NCI-H526 (cell line): Measurements from ENCODE around the gene PACS2.

Source experiments
- DNase-seq, 2 experiments: peaks; one replicate each; lab custom pipeline; 2025; lab: John Stamatoyannopoulos, UW

Gene PACS2

DNA sequence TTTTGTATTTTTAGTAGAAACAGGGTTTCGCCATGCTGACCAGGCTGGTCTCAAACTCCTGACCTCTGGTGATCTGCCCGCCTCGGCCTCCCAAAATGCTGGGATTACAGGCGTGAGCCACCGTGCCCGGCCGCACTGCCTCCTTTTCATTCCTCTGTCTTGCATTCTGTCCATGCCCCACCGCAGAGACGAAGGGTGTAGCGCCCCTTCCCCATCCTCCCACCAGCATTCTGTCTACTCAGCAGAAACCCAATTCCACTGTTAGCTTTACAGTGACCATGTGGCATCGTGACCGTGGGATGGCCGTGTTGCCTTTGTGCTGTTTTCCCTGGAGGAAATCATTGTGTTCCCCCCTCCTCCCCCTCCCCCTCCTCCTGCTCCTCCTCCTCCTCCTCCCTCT lies 94.0 kb downstream of the PACS2 start:
- no peak for DNase-seq

DNA sequence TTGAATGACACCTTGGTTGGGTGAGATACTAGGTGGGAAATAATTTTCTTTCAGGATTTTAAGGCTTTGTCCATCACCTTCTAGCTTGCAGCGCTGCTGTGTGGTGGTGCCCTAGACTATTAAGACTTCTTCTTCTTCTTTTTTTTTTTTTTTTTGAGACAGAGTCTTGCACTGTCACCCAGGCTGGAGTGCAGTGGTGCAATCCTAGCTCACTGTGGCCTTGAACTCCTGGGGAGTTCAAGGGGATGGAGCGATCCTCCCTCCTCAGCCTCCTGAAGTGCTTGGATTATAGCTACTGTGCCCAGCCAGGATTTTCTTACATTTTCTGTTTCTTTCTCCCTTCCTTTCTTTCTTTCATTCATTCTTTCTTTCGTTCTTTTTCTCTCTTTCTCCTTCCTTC lies 94.8 kb downstream of the PACS2 start:
- DNase-seq, result no peak

DNA sequence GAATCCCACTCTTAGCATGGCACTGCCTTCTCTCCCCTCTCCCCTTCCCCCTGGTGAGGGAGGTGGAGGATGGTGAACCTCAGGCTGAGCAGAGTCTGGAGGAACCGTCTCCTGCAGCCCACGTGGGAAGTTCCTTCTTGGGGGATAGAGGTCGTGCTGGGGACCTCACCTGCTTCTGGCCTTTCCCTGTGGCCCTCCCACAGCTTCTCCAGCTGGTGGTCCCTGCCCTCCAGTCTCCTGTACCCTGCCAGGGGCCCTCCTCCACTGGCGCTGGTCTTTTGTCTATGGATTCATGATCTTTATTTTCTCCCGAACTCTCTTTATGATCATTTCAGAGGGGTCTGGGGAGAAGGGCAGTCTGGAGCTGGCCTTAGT lies 96.1 kb downstream of the PACS2 start:
- DNase-seq, result no peak

DNA sequence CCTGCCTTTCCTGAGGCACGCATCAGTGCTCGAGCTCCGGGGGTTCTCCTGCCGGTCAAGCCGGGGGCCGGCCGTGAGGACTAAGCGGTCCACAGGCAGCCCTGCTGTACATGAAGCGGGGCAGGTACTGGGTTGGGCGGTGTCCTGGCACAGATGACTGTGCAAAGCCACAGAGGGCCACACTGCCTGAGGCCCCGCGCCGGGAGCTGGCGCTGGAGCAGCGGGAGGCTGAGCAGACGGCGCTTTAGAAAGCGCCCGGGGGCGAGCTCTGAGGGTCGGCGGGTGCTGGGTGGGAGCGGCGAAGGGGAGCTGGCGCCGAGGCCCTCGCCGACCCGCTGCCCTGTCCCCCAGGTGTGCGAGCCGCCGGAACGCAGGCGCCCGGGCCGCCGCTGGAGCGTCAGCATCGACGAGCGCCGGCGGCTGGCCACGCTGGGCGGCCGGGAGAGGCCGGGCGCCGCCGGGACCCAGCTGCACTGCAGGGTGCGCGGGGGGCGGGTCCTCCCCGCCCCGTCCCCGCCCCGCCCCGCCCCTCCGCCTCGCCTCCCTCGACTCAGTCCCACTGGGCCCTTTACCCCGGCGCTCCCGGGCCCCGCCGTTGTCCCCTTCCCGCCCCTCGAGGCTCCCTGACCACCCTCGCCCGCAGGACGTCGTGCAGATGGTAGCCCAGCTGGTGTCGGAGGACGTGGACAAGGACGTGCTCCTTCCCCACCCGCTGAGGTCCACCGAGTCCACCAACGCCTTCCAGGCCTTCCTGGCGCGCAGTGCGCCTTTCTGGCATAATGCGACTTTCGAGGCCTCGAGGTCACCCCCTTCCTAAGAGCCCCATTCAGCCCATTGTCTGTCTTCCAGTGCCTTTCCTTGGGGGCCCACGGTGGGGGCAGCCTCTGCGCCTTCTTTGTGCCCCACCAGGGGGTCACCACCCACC lies 96.7 kb downstream of the PACS2 start:
- peak in 1 of 2 experiments; percentile 72 for DNase-seq

DNA sequence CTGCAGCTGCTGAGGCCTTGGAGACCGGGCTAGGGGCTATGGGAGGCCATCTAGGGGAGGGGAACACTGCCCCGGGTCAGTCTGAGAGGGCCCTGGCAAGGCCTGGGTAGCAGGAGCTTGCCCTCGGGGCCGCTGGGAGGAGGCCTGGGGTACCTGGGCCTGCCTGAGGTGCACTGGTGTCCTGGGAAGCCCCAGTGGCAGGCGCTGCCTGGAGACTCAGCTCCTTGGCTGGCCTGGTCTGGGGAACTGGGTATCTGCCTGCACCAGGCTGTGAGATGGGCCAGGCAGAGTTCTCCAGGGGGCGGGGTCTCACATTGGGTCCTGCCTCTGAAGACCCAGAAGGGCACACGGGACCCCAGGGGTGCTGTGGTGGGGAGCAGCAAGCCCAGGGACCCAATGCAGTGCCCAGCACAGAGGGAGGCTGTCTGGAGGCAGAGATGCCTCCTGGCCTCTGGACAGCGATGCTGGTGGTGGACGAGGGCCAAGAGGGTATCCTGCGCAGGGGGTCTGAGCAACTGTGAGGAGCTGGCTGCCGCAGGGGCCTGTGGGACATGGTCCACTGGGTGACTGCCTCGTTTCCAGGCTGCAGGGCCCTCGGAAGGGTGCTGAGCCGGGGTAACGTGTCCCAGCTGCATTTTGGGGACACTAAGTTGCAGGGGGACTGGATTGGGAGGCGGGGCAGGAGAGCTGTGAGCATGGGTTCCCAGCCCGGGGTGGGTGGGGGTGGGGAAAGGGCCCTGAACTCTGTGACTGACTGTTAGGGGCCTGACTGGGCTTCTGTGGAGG lies 97.6 kb downstream of the PACS2 start:
- DNase-seq, result no peak

DNA sequence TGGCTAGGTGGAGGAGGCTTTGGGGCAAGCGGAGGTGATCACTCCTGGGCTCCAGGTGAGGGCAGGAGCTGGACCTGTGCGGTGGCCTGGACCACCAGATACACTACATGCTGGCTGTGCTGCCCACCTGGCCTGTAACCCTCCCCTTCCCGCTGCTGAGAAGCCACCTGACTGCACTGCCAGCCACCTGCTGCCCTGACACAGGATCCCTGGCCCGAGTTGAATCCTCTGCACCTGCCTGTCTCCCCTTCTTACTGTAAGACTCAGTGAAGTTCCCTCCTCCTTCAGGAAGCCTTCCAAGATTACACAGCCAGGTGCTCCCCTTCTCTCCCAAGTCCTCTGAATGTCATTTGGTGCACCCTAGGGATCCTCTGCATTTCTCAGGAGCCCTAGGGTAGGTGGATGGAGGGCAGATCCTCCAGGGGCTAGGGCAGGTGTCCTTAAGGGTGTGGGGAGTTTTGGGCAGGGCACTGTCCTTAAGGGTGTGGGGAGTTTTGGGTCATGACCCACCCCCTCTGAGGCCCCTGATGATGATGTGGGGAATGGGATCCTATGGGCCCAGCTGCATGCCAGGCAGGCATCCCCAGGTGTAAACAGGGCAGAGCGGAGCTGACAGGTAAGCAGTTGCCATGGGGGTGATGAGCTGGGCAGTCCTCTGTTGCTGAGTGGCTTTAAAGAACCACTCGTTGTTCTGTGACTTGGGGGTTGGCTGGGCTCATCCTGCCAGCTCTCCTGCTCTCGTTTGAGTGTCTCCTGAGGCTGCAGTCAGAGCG lies 98.4 kb downstream of the PACS2 start:
- DNase-seq, result peak in 1 of 2 experiments; percentile 36

DNA sequence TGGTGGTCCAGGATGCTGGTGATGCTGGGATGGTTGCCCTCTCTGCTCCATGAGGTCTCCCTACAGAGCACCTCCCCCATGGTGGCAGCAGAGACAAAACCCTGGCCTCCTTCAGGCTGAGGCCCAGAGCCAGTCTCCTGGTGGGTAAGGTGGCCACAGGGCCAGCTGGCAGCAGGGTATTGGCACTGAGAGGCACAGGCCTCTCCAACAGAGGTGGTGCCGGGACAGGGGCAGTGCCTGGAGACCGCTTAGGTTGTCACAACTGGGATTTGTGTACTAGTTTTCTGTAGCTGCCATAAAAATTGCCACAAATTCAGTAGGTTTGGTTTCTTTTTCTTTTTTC lies 99.0 kb downstream of the PACS2 start:
- DNase-seq, result no peak

DNA sequence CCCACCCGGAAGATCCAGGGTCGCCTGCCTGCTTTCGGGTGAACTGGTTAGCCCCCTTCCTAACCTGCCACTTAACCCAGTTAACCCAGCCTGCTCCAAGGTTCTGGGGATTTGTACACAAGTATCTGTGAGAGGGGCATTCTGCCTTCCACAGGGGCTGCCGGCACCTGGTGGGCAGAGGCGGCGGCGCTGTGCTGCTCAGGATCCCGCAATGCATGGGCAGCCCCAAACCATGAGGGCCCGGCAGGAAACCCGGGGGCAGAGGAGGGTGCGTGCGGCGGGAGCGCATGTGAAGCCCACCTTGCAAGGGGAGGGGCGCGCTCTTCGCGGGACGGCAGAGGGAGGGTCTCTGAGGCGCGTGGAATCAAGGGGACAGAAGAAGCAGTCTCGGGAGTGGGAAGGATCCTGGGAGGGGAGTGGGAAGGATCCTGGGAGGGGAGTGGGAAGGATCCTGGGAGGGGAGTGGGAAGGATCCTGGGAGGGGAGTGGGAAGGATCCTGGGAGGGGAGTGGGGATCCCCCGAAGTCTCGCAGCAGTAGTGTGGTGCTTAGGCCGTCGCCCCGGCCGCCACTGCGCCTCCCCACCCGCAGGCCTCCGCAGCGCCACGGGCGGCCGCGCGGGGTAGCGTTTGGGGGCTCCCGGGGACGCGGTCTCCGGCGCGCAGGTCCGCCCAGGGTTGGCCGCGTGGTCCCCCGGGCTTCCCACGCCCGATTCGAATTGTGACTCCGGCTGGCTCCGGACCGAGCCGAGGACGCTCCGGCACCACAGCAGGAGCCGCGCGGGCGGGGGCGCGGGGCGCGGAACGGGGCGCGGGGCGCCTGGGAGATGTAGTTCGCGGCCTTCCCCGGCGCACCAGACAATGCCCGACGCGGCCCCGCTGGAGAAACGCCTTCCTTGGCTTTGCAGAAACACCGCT lies 100.2 kb downstream of the PACS2 start:
- peak; percentile 14 to 83 for DNase-seq

DNA sequence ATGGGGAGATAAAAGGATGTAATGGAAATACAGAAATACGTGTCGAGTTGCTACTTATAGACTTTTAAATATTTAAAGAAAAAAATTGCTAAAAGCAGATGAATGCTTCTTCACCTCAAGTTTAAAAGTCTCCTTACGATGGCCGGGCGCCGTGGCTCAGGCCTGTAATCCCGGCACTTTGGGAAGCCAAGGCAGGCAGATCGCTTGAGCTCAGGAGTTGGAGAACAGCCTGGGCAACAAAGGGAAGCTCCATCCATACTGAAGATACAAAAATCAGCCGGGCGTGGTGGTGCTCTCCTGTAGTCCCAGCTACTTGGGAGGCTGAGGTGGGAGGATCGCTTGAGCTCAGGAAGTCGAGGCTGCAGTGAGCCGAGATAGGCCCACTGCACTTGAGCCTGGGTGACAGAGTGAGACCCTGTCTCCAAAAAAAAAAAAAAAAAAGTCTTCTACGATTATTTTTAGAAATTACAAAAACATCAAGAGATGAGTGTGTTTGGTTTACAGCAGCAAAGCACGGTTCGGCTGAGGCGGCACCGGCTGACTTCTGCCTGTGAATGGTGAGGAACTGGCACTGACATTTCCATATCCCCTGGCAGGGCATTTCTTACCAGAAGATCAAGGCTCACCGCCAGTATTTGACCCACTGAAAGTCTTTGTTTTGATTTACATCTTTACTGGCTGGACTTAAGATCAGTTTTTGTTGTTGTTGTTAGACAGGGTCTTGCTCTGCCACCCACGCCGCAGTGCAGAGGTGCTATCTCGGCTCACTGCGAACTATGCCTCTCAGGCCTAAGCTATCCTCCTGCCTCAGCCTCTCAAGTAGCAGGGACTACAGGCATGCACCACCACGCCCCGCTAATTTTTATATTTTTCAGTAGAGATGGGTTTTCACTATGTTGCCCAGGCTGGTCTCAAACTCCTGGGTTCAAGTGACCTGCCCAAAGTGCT lies 101.2 kb downstream of the PACS2 start:
- no peak for DNase-seq

DNA sequence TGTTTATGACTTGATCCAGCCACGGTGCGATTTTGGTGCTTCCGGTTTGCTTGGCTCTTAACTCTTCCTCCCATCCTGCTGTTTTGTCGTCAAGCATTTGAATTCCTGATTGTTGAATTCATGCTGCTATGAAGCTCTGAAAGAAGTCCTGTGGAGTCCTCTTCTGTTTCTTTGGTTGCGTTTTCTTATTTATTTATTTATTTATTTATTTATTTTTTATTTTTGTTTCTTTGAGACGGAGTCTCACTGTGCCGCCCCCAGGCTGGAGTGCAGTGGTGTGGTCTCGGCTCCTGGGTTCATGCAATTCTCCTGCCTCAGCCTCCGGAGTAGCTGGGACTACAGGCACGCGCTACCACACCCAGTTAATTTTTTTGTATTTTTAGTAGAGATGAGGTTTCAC lies 102.1 kb downstream of the PACS2 start:
- DNase-seq, result no peak

DNA sequence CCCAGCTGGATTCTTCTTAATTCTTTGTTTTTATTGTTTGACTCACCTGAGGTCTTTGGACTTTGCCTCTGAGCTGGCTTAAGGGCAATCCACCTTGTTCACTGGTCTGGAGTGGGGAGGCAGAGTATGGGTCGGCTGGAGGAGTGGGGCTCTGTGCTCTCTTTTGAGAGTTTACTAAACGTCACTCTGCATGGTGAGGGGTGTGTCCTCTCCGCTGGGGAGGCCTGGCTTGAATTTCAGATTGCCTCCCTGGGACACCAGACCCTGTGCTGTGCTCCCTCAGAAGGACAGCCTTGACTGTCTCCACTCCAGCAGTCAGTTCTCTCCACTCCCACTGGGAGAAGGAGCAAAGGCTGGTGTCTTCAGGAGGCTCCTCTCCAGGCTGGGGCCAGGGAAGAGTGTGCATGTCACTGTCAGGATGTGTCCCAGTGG lies 103.2 kb downstream of the PACS2 start:
- DNase-seq, result no peak

DNA sequence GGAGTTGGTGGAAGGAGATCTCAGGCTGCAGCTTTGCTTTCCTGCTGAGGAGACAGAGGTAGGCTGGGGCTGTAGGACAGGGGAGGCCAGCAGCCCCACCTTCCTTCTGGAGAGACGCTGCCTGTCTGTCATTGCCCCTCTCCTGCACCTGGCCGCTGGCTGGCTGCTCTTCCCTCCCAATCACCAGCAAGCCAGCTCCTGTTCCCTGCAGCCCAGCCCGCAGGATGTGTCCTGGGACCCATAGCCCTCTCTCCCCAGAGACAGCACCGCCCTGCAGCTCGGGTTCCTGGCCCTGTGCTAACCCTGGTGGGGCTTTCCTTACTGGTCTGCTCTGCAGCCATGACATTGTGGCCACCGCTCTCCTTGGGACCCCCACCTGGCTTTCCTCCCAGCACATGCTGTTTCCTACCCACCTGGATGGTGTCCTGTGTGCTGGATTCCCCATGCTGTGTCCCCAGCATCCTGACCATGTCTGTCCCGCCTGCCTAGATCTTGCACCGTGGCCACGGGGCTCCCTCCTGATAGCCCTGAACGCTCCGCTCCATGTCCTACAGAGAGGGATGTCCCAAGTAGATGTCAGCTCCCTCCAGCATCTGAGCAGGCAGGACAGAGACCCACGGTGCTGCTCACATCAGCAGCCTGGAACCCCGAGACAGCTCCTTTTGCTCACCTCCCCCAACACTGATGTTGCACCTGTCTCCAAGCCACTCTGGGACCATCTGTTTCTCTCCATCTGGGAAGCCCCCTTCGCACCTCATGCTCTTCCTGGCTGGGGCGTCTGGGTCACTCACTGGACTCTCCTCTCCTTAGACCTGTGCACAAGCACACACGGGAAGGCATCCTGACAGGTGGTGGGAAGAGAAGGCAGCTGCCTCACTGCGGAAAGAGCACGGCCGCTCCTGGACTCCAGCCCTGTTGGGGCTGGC lies 104.0 kb downstream of the PACS2 start:
- DNase-seq, result no peak

DNA sequence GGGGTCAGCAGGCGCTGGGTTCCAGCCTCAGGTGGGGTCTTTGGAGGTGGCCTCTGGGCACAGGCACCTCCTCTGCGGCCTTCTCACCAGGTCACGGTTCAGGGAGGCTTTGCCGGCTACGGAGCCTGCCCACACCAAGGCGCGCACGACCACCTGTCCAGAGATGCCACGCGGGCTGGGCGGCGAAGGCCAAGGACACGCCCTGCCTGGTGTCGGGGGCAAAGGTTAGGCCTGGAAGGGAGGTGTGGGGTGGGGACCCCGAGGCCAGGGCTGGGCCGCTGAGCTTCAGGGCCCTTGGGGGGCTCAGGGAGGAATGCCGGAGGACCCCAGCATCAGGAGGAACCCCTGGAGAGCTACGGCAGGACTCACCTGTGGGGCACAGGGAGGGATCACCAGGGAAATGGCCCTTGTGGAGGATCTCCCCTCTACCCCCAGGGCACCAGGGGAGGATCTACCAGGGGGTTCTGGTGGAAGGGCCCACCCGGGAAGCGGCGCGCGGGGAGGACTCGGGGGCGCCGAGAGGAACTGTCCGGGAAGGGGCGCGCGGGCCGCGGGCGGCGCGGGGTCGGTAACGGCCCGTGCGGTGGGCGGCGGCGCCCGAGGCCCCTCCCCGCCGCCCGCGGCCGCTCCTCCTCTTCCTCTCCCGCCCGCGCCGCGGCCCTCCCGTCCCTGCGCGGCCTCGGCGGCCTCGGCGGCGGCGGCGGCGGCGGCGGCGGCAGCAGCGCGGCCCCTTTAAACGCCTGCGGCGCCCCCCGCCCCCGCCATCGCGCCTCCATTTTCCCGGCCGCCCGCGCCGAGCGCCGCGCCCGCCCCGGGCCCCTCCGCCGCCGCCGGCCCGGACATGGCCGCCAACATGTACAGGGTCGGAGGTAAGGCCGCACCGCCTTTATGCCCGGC lies 104.9 kb downstream of the PACS2 start, which contains the start of gene MTA1:
TSS of gene MTA1 (plus strand) at position 633 of the 897 bp plus-strand sequence. CDS start at position 842, 209 bp downstream.
- DNase-seq, result peak in 1 of 2 experiments; percentile 69

DNA sequence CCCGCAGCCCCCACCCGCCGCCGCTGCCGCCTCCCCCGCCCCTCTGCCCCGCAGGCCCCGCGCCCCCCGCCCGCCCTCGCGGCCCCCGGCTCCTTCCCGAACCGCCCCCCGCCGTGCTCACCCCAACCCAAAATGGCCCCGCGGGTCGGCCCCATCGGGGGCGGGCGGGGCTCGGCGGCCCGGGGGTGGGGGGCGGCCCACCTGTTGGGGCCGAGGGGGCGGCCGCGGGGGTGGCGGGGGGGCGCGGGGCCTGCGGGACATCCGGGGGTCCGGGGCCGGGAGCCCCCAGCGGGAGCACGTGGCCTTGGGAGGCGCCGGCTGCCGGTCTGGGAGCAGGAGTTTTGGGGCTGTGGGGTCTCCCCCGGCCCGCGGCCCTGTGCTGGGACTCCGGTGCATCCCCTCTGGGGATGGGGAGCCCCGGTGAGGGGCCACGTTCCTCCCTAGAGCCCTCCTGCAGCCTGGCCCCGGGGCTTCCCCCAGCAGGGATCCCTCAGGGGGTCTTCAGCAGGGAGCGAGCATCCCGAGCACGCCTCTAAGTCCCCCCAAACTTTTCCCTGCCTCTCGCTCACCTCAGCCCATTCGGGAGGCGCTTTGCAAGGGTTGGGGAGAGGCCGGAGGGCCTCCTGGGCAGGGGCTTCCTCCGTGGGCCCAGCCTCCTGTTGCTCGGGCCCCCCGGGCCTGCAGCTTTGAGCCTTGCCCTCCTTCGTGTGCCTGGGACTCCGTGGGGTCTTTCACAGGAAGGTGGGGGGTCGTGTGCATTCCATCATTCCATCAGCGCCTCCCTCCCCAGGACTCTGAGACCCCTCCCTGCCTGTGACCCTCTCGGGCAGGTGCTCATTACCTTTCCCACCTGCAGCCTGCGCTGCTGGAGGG lies 105.8 kb downstream of the PACS2 start:
- DNase-seq, result no peak

DNA sequence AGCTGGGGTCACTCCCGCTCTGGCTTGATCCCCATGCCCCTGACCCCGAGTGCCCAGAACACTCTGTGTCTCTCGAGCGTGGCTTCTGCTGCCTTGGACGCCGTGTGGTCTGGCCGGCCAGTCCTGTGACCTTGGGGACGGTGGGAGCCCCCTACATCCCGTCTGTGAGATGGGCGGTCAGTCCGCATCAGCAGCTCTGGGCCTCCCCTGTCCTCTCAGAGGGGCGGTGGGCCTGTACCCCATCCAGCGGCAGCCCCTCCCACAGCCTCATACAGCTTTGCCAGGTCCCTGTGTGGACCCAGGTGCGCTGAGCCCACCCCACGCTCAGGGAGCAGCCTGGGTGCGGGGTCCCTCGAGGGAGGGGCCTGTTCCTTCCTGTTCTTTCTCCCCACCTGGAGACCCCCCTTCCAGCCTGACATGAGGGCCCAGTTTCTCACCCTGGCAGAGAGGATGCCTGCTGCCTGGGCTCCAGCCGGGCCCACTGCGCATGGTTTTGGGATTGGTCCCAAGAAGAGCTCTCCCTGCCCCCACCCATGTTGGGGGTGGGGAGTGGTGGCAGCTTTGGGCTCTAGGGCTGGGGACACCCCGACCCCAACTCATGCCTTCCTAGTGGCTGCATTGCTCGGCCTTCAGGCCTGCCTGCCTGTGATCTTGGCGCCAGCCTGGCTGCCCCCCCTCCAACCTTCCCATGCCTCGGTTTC lies 106.6 kb downstream of the PACS2 start:
- no peak for DNase-seq
